ENCODE measurements around the gene TFCP2. TPM values are rescaled to one million over a fixed set of nuclear protein-coding genes. Genes with fewer than 3 reads are reported as not detected.
A peak's percentile ranks its signal among the peaks of the same experiment; 100 is the strongest.
"Not testable (repeated sequence)": the region's sequence is repeated elsewhere in the genome, so short reads cannot be mapped to it uniquely, and the experiment has no call there.

The TFCP2 gene
- total RNA-seq (2022) (51.4 and 52.6 TPM in 2 replicates), Bru-seq, nascent RNA (percentile 85 among the genes with signal in this experiment), BruChase-seq, experiment 1, labeled RNA remaining after a 2-hour chase (percentile 88 among the genes with signal in this experiment), BruChase-seq, experiment 2, labeled RNA remaining after a 6-hour chase (percentile 88 among the genes with signal in this experiment)
- long read RNA-seq, transcript TFCP2-201 (15 exons, 3,546 nt): major isoform, 35 of 63 reads
- long read RNA-seq, partial matches to known transcripts: 3 of 63 reads
- long read RNA-seq, other reads (novel, unspliced or antisense): 25 of 63 reads

DNA sequence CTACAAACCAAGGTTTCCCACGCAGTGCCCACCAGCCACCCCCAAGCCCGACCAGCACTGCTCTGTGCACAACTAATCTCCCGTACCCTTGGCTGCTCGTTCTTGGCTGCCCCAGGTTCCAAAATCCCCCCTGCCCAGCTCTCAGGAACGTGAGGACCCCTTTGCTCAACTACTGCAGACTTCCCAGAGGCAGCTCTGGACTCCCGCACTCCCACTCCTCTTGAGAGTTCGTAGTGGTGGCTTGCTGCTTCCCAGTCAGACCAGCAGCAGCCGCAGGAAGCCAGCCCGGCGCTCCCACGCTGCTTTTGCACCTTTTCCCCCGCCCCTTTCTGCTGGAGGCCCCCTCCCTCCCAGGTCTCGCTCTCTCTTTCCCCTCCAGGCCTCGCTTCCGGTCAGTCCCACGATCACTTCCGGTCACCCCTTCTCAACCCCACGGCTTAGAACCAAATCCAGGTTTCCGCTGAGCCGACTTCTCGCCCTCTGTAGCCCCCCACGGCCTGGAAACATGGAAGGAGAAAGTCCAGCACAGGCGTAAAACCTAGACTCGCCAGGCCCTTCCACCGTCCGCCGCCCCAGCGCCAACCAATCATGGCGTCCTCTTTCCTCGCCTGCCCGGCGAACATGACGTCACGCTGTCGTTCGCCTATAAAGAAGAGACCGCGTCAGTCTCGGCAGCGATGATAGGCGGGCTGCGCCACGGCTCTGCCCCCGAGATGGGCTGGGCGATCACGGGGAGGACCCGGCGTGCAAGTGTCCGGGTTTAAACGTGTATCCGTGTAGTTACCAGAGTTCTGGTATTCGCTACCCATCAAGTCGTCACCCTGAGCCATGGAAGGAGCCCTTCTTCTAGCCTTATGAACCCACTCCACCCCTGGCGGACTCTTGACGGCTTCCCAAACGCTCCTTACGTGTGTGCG is at the start of gene TFCP2:
TFCP2 (minus strand) TSS at position 621 of the 917 bp plus-strand sequence. CDS start 713 bp downstream, outside the sequence.
- H3K4me3 Mint-ChIP-seq (ENCODE audit: unreplicated experiment): no peak within 1 kb of the TSS
- Histone ChIP-seq H3K9me3 (no peaks in the 10 kb centered on the region), H3K27me3 (replicated peaks; ENCODE audit: control insufficient read depth, insufficient read depth, low read length) (no peaks in the 10 kb centered on the region), H3K36me3 (ENCODE audit: control insufficient read depth, insufficient read depth, low read length) (no peaks in the 10 kb centered on the region; the same call in 1 of the 2 replicates), H3K4me3 (ENCODE audit: low read depth, low read length) (peak within 1 kb of the TSS; percentile 58), H3K4me1 (peaks cover 6% of the 10 kb centered on the region; the same call in 1 of the 2 replicates)
- no peaks in the 10 kb centered on the region for H3K4me1 Mint-ChIP-seq (ENCODE audit: low read depth, unreplicated experiment)
- TF ChIP-seq CTCF (IDR thresholded peaks at IDR 0.05; ENCODE audit: insufficient read depth in 1 of 2, low read depth in 1 of 2, low read length in 1 of 2, severe bottlenecking in 1 of 2, unreplicated experiment in 1 of 2): peak in 1 of 2 experiments; percentile 25
- intact Hi-C loops (cut with micrococcal nuclease; ENCODE audit: unreplicated experiment): loop anchor here (1.0 to 5.0 kb wide), 7 partner anchors 26 to 168 kb away; partner anchors contain the start of genes CSRNP2, DAZAP2, LETMD1 and POU6F1
- H3K27me3 Mint-ChIP-seq (ENCODE audit: insufficient read depth, unreplicated experiment): no peaks in the 10 kb centered on the region
- BruUV-seq (replicated peaks): no TSS peak
- no peaks in the 10 kb centered on the region for H3K9me3 Mint-ChIP-seq (ENCODE audit: unreplicated experiment)
- ChIA-PET POLR2A (interaction anchor here (1.1 to 1.3 kb wide), 2 partner anchors 45 to 89 kb away, joined by 4 to 5 read pairs; partner anchors contain the start of genes CSRNP2 and POU6F1), CTCF (interaction anchor here (0.5 to 2.2 kb wide), 3 partner anchors 45 to 668 kb away, joined by 3 to 7 read pairs (median 4); partner anchors contain the start of genes DIP2B and POU6F1)
- no peak within 1 kb of the TSS for H3K27ac Mint-ChIP-seq (ENCODE audit: unreplicated experiment)
- DNase-seq: peak; percentile 98 to 99
- H3K36me3 Mint-ChIP-seq (ENCODE audit: insufficient read depth, unreplicated experiment): peaks cover 5% of the 10 kb centered on the region

DNA sequence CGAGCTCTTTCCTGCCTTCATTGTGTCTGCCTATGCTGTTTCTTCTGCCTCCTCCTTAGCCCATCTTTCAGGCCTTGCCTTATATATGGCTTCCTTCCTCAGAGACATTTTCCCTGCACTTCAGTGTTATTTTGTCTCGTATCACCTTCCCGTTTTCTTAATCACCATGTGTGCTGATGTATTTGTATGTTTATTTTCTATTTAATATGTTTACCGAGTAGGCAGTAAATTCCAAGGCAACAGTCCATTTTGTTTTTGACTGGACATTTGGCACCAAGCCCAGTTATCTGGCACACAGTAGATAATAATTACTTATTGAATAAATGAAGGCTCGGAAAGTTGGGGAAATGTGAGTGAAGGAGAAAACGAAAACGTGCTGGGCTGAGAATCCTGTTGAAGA is 49.5 kb upstream of the TFCP2 start:
- no peak for DNase-seq
- Mint-ChIP-seq H3K27ac (ENCODE audit: unreplicated experiment) (no peak overlapping the region), H3K4me3 (ENCODE audit: unreplicated experiment) (no peak overlapping the region), H3K4me1 (ENCODE audit: low read depth, unreplicated experiment) (peaks cover 20% of the 10 kb centered on the region), H3K27me3 (ENCODE audit: insufficient read depth, unreplicated experiment) (no peaks in the 10 kb centered on the region), H3K36me3 (ENCODE audit: insufficient read depth, unreplicated experiment) (peaks cover 9% of the 10 kb centered on the region), H3K9me3 (ENCODE audit: unreplicated experiment) (no peaks in the 10 kb centered on the region)
- CTCF ChIA-PET: no interaction called here
- no TSS peak for BruUV-seq (replicated peaks)
- POLR2A ChIA-PET: no interaction called here
- no peak for TF ChIP-seq CTCF (IDR thresholded peaks at IDR 0.05; ENCODE audit: insufficient read depth in 1 of 2, low read depth in 1 of 2, low read length in 1 of 2, severe bottlenecking in 1 of 2, unreplicated experiment in 1 of 2)
- Histone ChIP-seq H3K4me3 (ENCODE audit: low read depth, low read length) (no peak overlapping the region), H3K9me3 (no peaks in the 10 kb centered on the region), H3K36me3 (ENCODE audit: control insufficient read depth, insufficient read depth, low read length) (no peaks in the 10 kb centered on the region), H3K27me3 (replicated peaks; ENCODE audit: control insufficient read depth, insufficient read depth, low read length) (no peaks in the 10 kb centered on the region), H3K4me1 (peaks cover 6% of the 10 kb centered on the region; the same call in 1 of the 2 replicates)
- intact Hi-C loops (cut with micrococcal nuclease; ENCODE audit: unreplicated experiment): no loop called here

- not testable (repeated sequence) for H3K36me3 Mint-ChIP-seq (ENCODE audit: insufficient read depth, unreplicated experiment)
Measured at GRCh38 chr12:51219857-51220256, 46.9 kb upstream of the TFCP2 start.

More at GRCh38 chr12:51219857-51220256, 46.9 kb upstream of the TFCP2 start:
- H3K27me3 Mint-ChIP-seq (ENCODE audit: insufficient read depth, unreplicated experiment); BruUV-seq (replicated peaks); POLR2A ChIA-PET; H3K9me3 ChIP-seq; DNase-seq; CTCF ChIA-PET; H3K36me3 ChIP-seq (ENCODE audit: control insufficient read depth, insufficient read depth, low read length); H3K27me3 ChIP-seq (replicated peaks; ENCODE audit: control insufficient read depth, insufficient read depth, low read length); H3K4me1 ChIP-seq; H3K4me3 ChIP-seq (ENCODE audit: low read depth, low read length); H3K9me3 Mint-ChIP-seq (ENCODE audit: unreplicated experiment); H3K27ac Mint-ChIP-seq (ENCODE audit: unreplicated experiment): not testable (repeated sequence)
- Mint-ChIP-seq H3K4me1 (ENCODE audit: low read depth, unreplicated experiment) (peaks cover 20% of the 10 kb centered on the region), H3K4me3 (ENCODE audit: unreplicated experiment) (peak overlapping the region; percentile 76)
- intact Hi-C loops (cut with micrococcal nuclease; ENCODE audit: unreplicated experiment): loop anchor here (2.0 kb wide), 2 partner anchors 21 to 171 kb away; partner anchors contain the start of gene LETMD1
